PC-3 (cell line): Measurements from ENCODE around the gene DHX57.

ENCODE experiments used
- CTCF ChIP-seq: fragments of 300-600 bp; sonication (generic); conservative IDR thresholded peaks from 2 replicates; pipeline ENCODE4 v1.5.1; 2017; ENCODE audit warnings: antibody characterized with exemption, low read depth, mild to moderate bottlenecking, low read length
- EZH2 ChIP-seq: fragments of 300-600 bp; sonication (generic); IDR thresholded peaks from one replicate; pipeline ENCODE4 v1.6.1; 2017; ENCODE audit warnings: antibody characterized with exemption, mild to moderate bottlenecking, low read length; ENCODE audit not compliant: unreplicated experiment
- EZH2phosphoT487 ChIP-seq: fragments of 300-600 bp; sonication (generic); IDR thresholded peaks from 2 replicates; pipeline ENCODE4 v1.6.1; 2018; ENCODE audit warnings: mild to moderate bottlenecking, antibody characterized with exemption, low read length, borderline replicate concordance

DNA sequence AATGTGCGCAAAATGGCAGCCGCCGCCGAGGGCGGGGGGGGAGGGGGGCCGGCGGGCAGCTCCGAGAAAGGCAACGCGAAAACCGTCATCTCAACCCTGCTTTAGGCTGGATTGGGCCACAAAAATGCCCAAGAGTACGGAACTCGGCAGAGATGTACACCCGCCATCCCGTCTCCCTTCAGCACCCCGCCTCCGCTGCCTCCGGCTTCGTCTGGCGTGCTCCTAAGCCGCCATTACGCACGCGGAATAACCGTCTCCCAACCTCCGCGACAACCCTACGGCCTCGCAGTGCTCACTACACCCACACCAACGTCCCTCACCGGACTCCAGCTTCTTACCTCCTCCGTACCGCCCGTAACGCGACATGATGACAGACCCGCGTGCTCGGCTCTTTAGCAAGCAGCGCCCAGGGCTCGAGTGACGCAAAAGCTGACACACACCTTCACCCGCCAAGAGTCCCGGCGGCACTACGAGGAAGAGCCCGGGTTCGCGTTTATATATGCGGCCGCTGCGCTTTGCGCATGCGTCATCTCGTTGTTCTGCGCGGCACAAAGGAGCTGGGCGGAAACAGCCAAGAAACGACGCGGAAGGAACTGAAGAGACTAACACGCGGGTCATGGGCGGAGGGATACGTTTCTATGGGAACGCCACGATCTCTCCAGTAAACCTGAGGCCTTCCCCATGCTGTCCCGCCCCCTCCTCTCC lies 124.7 kb downstream of the DHX57 start, which contains the start of gene SRSF7:
- no peak for TF ChIP-seq CTCF
- no peak for TF ChIP-seq EZH2
- no peak for TF ChIP-seq EZH2phosphoT487
